ENCODE measurements around the gene TPSG1.
"Not testable (repeated sequence)": the region's sequence is repeated elsewhere in the genome, so short reads cannot be mapped to it uniquely, and the experiment has no call there.

DNA sequence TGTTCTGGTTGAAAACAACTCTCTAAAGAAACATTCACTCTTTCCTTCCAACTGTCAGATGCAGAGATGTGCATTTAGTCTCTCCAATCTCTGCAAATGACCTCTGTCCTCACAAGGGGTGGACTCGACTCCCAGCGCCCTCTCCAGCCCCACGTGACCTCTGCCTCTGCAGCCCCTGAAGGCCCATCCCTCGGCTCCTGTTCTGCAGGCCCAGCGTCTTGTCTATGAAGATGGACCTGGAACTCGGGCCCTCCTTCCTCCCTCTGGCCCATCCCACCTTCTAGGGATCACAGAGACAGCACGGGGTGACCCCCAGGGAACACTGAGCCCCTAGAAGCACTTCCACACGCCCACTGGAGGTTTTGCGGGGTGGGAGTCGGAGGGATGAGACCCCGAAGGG, 18.3 kb upstream of the TPSG1 start:
- TF ChIP-seq, protein P1, sequence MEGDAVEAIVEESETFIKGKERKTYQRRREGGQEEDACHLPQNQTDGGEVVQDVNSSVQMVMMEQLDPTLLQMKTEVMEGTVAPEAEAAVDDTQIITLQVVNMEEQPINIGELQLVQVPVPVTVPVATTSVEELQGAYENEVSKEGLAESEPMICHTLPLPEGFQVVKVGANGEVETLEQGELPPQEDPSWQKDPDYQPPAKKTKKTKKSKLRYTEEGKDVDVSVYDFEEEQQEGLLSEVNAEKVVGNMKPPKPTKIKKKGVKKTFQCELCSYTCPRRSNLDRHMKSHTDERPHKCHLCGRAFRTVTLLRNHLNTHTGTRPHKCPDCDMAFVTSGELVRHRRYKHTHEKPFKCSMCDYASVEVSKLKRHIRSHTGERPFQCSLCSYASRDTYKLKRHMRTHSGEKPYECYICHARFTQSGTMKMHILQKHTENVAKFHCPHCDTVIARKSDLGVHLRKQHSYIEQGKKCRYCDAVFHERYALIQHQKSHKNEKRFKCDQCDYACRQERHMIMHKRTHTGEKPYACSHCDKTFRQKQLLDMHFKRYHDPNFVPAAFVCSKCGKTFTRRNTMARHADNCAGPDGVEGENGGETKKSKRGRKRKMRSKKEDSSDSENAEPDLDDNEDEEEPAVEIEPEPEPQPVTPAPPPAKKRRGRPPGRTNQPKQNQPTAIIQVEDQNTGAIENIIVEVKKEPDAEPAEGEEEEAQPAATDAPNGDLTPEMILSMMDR (IDR thresholded peaks at IDR 0.05; ENCODE audit: low read length), result not testable (repeated sequence)
- TF ChIP-seq EZH2 (optimal IDR thresholded peaks at IDR 0.05; ENCODE audit: low read depth, low read length); EZH2phosphoT487 (IDR thresholded peaks at IDR 0.05; ENCODE audit: low read length): not testable (repeated sequence)
